GM23338 (cell line): ENCODE results near the gene USP10. TPM values are rescaled to one million over a fixed set of nuclear protein-coding genes. Genes with fewer than 3 reads are reported as not detected.

Source experiments
- ATAC-seq: fragments of 200-7000 bp; cut with Tn5 transposase; 3 replicates; pipeline ENCODE4 v1.9.1; 2020
- DNase-seq: peaks from one replicate; pipeline ENCODE4 v3.0.0-alpha.2; 2015; ENCODE audit warnings: low spot score
- H2AFZ ChIP-seq: fragments of 200-600 bp; sonication (generic); 2 replicates; pipeline ENCODE4 v1.8.0; 2016; ENCODE audit warnings: antibody characterized with exemption, mild to moderate bottlenecking, moderate library complexity
- H3F3A ChIP-seq: fragments of 200-600 bp; sonication (generic); replicated peaks from 2 replicates; pipeline ENCODE4 v1.8.0; 2017; ENCODE audit warnings: antibody characterized with exemption, mixed run types, low read depth
- H3K27ac ChIP-seq: fragments of 200-600 bp; sonication (generic); 2 replicates; pipeline ENCODE4 v1.6.1; 2016; ENCODE audit warnings: low read depth
- H3K27me3 ChIP-seq: fragments of 200-600 bp; sonication (generic); 2 replicates; pipeline ENCODE4 v1.8.0; 2016; ENCODE audit warnings: mild to moderate bottlenecking, mixed run types, moderate library complexity; ENCODE audit not compliant: insufficient read depth
- H3K36me3 ChIP-seq: fragments of 200-600 bp; sonication (generic); 2 replicates; pipeline ENCODE4 v1.8.0; 2016; ENCODE audit warnings: mild to moderate bottlenecking; ENCODE audit not compliant: insufficient read depth
- H3K4me1 ChIP-seq: fragments of 200-600 bp; sonication (generic); 2 replicates; pipeline ENCODE4 v1.8.0; 2016; ENCODE audit warnings: mild to moderate bottlenecking, moderate library complexity; ENCODE audit not compliant: insufficient read depth
- H3K4me2 ChIP-seq: fragments of 200-600 bp; sonication (generic); 2 replicates; pipeline ENCODE4 v1.7.1; 2017; ENCODE audit warnings: mixed run types
- H3K4me3 ChIP-seq: fragments of 200-600 bp; sonication (generic); 2 replicates; pipeline ENCODE4 v1.6.1; 2016; ENCODE audit warnings: mixed run types
- H3K79me2 ChIP-seq: fragments of 200-600 bp; sonication (generic); replicated peaks from 2 replicates; pipeline ENCODE4 v1.8.0; 2017; ENCODE audit warnings: mild to moderate bottlenecking; ENCODE audit not compliant: insufficient read depth
- H3K9me2 ChIP-seq: fragments of 200-600 bp; sonication (generic); 2 replicates; pipeline ENCODE4 v1.8.0; 2017; ENCODE audit not compliant: insufficient read depth
- H4K20me1 ChIP-seq: fragments of 200-600 bp; sonication (generic); replicated peaks from 2 replicates; pipeline ENCODE4 v1.8.0; 2017; ENCODE audit warnings: mild to moderate bottlenecking; ENCODE audit not compliant: insufficient read depth
- H3K27ac Mint-ChIP-seq: 2 replicates; pipeline ENCODE4 v1.8.0; 2020; ENCODE audit warnings: inconsistent platforms, mild to moderate bottlenecking, moderate library complexity, mixed read lengths
- H3K27me3 Mint-ChIP-seq: 3 replicates; pipeline ENCODE4 v1.8.0; 2022; ENCODE audit warnings: low read depth, mild to moderate bottlenecking, moderate library complexity, mixed read lengths, inconsistent platforms; ENCODE audit not compliant: insufficient read depth, poor library complexity
- H3K36me3 Mint-ChIP-seq: 3 replicates; pipeline ENCODE4 v1.8.0; 2021; ENCODE audit warnings: low read depth, mild to moderate bottlenecking, inconsistent platforms, moderate library complexity, mixed read lengths
- H3K4me1 Mint-ChIP-seq: 3 replicates; pipeline ENCODE4 v1.8.0; 2020; ENCODE audit warnings: mild to moderate bottlenecking, inconsistent platforms, mixed read lengths
- H3K4me3 Mint-ChIP-seq: 3 replicates; pipeline ENCODE4 v1.8.0; 2021; ENCODE audit warnings: moderate library complexity, mild to moderate bottlenecking, inconsistent platforms, mixed read lengths
- H3K9me3 Mint-ChIP-seq: 3 replicates; pipeline ENCODE4 v1.8.0; 2020; ENCODE audit warnings: moderate library complexity, mild to moderate bottlenecking, inconsistent platforms, mixed read lengths
- CREB1 ChIP-seq: fragments of 250-450 bp; sonication (Bioruptor Pico); IDR thresholded peaks from 2 replicates; pipeline ENCODE4 v1.5.0; 2020; ENCODE audit warnings: low read depth, mild to moderate bottlenecking, moderate library complexity
- CTCF ChIP-seq, 2 experiments: fragments of 200-600 bp in 1 of 2; sonication (generic) in 1 of 2; conservative IDR thresholded peaks; 2 replicates each; pipeline versions ENCODE4 v1.5.1 to v1.6.1; 2016 to 2017; ENCODE audit warnings: antibody characterized with exemption in 2 of 2, low read depth in 2 of 2, mild to moderate bottlenecking in 2 of 2, moderate library complexity in 1 of 2
- ETS1 ChIP-seq: IDR thresholded peaks from 2 replicates; pipeline ENCODE4 v1.6.1; 2016; ENCODE audit warnings: antibody characterized with exemption
- EZH2 ChIP-seq: fragments of 200-600 bp; sonication (generic); IDR thresholded peaks from one replicate; pipeline ENCODE4 v1.8.0; 2017; ENCODE audit warnings: antibody characterized with exemption, mild to moderate bottlenecking, low read depth; ENCODE audit not compliant: unreplicated experiment
- EZH2phosphoT487 ChIP-seq: fragments of 200-600 bp; sonication (generic); IDR thresholded peaks from one replicate; pipeline ENCODE4 v1.8.1; 2018; ENCODE audit warnings: antibody characterized with exemption; ENCODE audit not compliant: unreplicated experiment
- JUNB ChIP-seq: IDR thresholded peaks from one replicate; pipeline ENCODE4 v1.6.1; 2016; ENCODE audit warnings: antibody characterized with exemption; ENCODE audit not compliant: unreplicated experiment
- NANOG ChIP-seq: IDR thresholded peaks from 2 replicates; pipeline ENCODE4 v1.6.1; 2016; ENCODE audit warnings: antibody characterized with exemption, borderline replicate concordance
- POLR2AphosphoS5 ChIP-seq: IDR thresholded peaks from 2 replicates; pipeline ENCODE4 v1.6.1; 2016; ENCODE audit warnings: antibody characterized with exemption, low read depth
- REST ChIP-seq: IDR thresholded peaks from one replicate; pipeline ENCODE4 v1.6.1; 2018; ENCODE audit warnings: antibody characterized with exemption; ENCODE audit not compliant: unreplicated experiment
- STAT1 ChIP-seq: IDR thresholded peaks from one replicate; pipeline ENCODE4 v1.6.1; 2016; ENCODE audit warnings: antibody characterized with exemption; ENCODE audit not compliant: unreplicated experiment
- ZNF114 ChIP-seq: fragments of 250-450 bp; sonication (Bioruptor Pico); IDR thresholded peaks from 2 replicates; pipeline ENCODE4 v1.5.0; 2020; ENCODE audit warnings: mild to moderate bottlenecking, moderate library complexity
- ZNF331 ChIP-seq: fragments of 250-450 bp; sonication (Bioruptor Pico); IDR thresholded peaks from 2 replicates; pipeline ENCODE4 v1.5.0; 2020; ENCODE audit warnings: low read depth, mild to moderate bottlenecking, moderate library complexity
- ZNF462 ChIP-seq: fragments of 250-450 bp; sonication (Bioruptor Pico); IDR thresholded peaks from 2 replicates; pipeline ENCODE4 v1.5.0; 2020; ENCODE audit warnings: mild to moderate bottlenecking, moderate library complexity
- polyA plus RNA-seq: library from polyadenylated mRNA; unstranded; fragments of >200 nt; fragmentation: Nextera tagmentation; extraction: Ambion mirVana; gene quantifications from 2 replicates; pipeline ENCODE4 v1.2.1, GENCODE V29; 2016
- total RNA-seq: library from RNA; depleted of rRNA; stranded (reverse); fragments of >200 nt; shearing (Covaris generic); gene quantifications from 2 replicates; pipeline ENCODE4 v1.2.3, GENCODE V29; 2014

The USP10 gene
- total and polyA plus RNA-seq, 2 experiments from 2014 or later: 158 to 194 TPM

- DNase-seq (no peak), ATAC-seq (no peak)
- H3K79me2 ChIP-seq: peaks cover 100% of the 10 kb centered on the region
- H3K27me3 Mint-ChIP-seq: peaks cover 8% of the 10 kb centered on the region
- no peaks in the 10 kb centered on the region for H3K27me3 ChIP-seq
- H3K4me2 ChIP-seq: peak overlapping the region; percentile 36; the same call in 1 of the 2 replicates
- peaks cover 7% of the 10 kb centered on the region; the same call in 2 of the 3 replicates for H3K36me3 Mint-ChIP-seq
- H3K4me3 ChIP-seq: no peak overlapping the region
- H3K9me2 ChIP-seq: no peaks in the 10 kb centered on the region
- H3K27ac ChIP-seq: peak overlapping the region; percentile 60
- no peaks in the 10 kb centered on the region for H3K9me3 Mint-ChIP-seq
- H2AFZ ChIP-seq: no peak overlapping the region
- 0 out of 2 replicates have a peak, but pooled peaks cover 3% of the 10 kb centered on the region for H3F3A ChIP-seq
- H3K4me1 Mint-ChIP-seq: peaks cover 86% of the 10 kb centered on the region
- H3K36me3 ChIP-seq: no peaks in the 10 kb centered on the region
- peaks cover 83% of the 10 kb centered on the region for H3K4me1 ChIP-seq
- peak overlapping the region; percentile 96 for H3K27ac Mint-ChIP-seq
- H4K20me1 ChIP-seq: peaks cover 30% of the 10 kb centered on the region
- no peak for TF ChIP-seq EZH2
- no peak for TF ChIP-seq ZNF331 (CRISPR knock-in tag)
- TF ChIP-seq ZNF462 (CRISPR knock-in tag): no peak
- TF ChIP-seq REST: no peak
- no peak for TF ChIP-seq JUNB
- no peak for TF ChIP-seq POLR2AphosphoS5
- TF ChIP-seq STAT1: no peak
- no peak for TF ChIP-seq CTCF (conservative IDR thresholded peaks at IDR 0.05; ENCODE audit: low read depth in 2 of 2)
- TF ChIP-seq ZNF114 (CRISPR knock-in tag): no peak
- no peak for TF ChIP-seq EZH2phosphoT487
- no peak for TF ChIP-seq ETS1
- no peak for TF ChIP-seq NANOG
- no peak for TF ChIP-seq CREB1 (CRISPR knock-in tag)
- no peak overlapping the region for H3K4me3 Mint-ChIP-seq
Observed at GRCh38 chr16:84729716-84730320, 30.0 kb downstream of the USP10 start.
